Sigmoid colon (tissue), 7 donors: ENCODE data around the gene PES1. TPM values are rescaled to one million over a fixed set of nuclear protein-coding genes. Genes with fewer than 3 reads are reported as not detected.
"Not testable (repeated sequence)": the region's sequence is repeated elsewhere in the genome, so short reads cannot be mapped to it uniquely, and the experiment has no call there.

Experiments used
- DNase-seq: peaks from one replicate; pipeline ENCODE4 v3.0.0-alpha.2; 2019
- H3K27ac ChIP-seq, 4 donors: fragments of 200-600 bp; sonication (generic); one replicate each; pipeline ENCODE4 v1.5.1; 2016 to 2019; ENCODE audit warnings: mild to moderate bottlenecking in 1 of 4
- H3K27me3 ChIP-seq, 3 donors: fragments of 200-600 bp; sonication (generic); one replicate each; pipeline ENCODE4 v1.5.1; 2019; ENCODE audit warnings: mild to moderate bottlenecking in 1 of 3
- H3K36me3 ChIP-seq, 4 donors: fragments of 200-600 bp; sonication (generic); one replicate each; pipeline ENCODE4 v1.5.1; 2016 to 2019
- H3K4me1 ChIP-seq, 4 donors: fragments of 200-600 bp; sonication (generic); one replicate each; pipeline ENCODE4 v1.5.1; 2017 to 2019
- H3K4me3 ChIP-seq, 4 donors: fragments of 200-600 bp; sonication (generic); one replicate each; pipeline ENCODE4 v1.5.1; 2017 to 2019; ENCODE audit warnings: mild to moderate bottlenecking in 2 of 4, moderate library complexity in 1 of 4
- H3K9me3 ChIP-seq, 4 donors: fragments of 200-600 bp in 3 of 4; sonication (generic) in 3 of 4; one replicate each; pipeline versions ENCODE4 v1.5.1 to v1.6.1; 2013 to 2019
- CTCF ChIP-seq, 4 experiments: fragments of 450-650 bp in 3 of 4; fragments of 200-600 bp in 1 of 4; IDR thresholded peaks; one replicate each; pipeline ENCODE4 v1.5.1; 2016 to 2019; ENCODE audit warnings: antibody characterized with exemption in 4 of 4, mild to moderate bottlenecking in 3 of 4, moderate library complexity in 2 of 4
- EP300 ChIP-seq, 4 donors: sonication (generic); formaldehyde crosslinking; IDR thresholded peaks; one replicate each; pipeline ENCODE4 v1.6.1; 2017; ENCODE audit warnings: antibody characterized with exemption in 4 of 4
- POLR2A ChIP-seq, 2 donors: fragments of 450-650 bp; IDR thresholded peaks; one replicate each; pipeline ENCODE4 v1.6.1; 2016; ENCODE audit warnings: antibody characterized with exemption in 2 of 2, mild to moderate bottlenecking in 2 of 2, moderate library complexity in 2 of 2
- POLR2AphosphoS5 ChIP-seq, 4 donors: sonication (generic); formaldehyde crosslinking; IDR thresholded peaks; one replicate each; pipeline ENCODE4 v1.6.1; 2017; ENCODE audit warnings: antibody characterized with exemption in 4 of 4
- WGBS, 2 donors: extraction: QIAGEN DNeasy Blood & Tissue Kit; methylation state at CpG; one replicate each; pipeline ENCODE4 v1.1.7; 2013; 5-methylcytosine and 5-hydroxymethylcytosine counted together
- intact Hi-C: fragments of 100-400 bp; cut with DNase I; formaldehyde crosslinking; loops from one replicate; pipeline ENCODE4 v1.15.1; 2023
- polyA plus RNA-seq, 3 donors: library from polyadenylated mRNA; stranded (reverse); fragments of 200-250 nt; gene quantifications; one replicate each; pipeline ENCODE4 v1.2.3, GENCODE V29; 2013
- total RNA-seq, 4 donors: library from RNA; depleted of rRNA; stranded (reverse); fragments of >200 nt; gene quantifications; one replicate each; pipeline ENCODE4 v1.1.0, GENCODE V29; 2016
- donor health status: healthy with polysubstance abuse.
- donor health status: Bipolar disorder and iron deficiency.
- donor health status: healthy.

Gene PES1
- total and polyA plus RNA-seq, 7 donors: 25.0 to 64.8 (median 41.3) TPM

GRCh38 chr22:30627471-30627870 lies 35.8 kb upstream of the PES1 start:
- intact Hi-C loops: no loop called here
- Histone ChIP-seq H3K4me3 (no peak overlapping the region), H3K27ac (no peak overlapping the region), H3K9me3 (no peaks in the 10 kb centered on the region), H3K36me3 (peaks cover 0 to 9% (median under 1%) of the 10 kb centered on the region in 4 donors), H3K27me3 (no peaks in the 10 kb centered on the region), H3K4me1 (no peaks in the 10 kb centered on the region)
- WGBS, 2 donors: 87 to 97% methylated on average over 5 of the region's 5 CpGs
- no peak for DNase-seq
- TF ChIP-seq CTCF (IDR thresholded peaks at IDR 0.05) (no peak), POLR2A (IDR thresholded peaks at IDR 0.05) (no peak), POLR2AphosphoS5 (IDR thresholded peaks at IDR 0.05) (no peak), EP300 (IDR thresholded peaks at IDR 0.05) (no peak)

- 80 to 94% methylated on average over 5 of the region's 5 CpGs for WGBS, 2 donors
- DNase-seq: no peak
- no peak for TF ChIP-seq POLR2AphosphoS5 (IDR thresholded peaks at IDR 0.05)
- no peak for TF ChIP-seq EP300 (IDR thresholded peaks at IDR 0.05)
- TF ChIP-seq POLR2A (IDR thresholded peaks at IDR 0.05): no peak
- no peak for TF ChIP-seq CTCF (IDR thresholded peaks at IDR 0.05)
- Histone ChIP-seq H3K4me1 (no peaks in the 10 kb centered on the region), H3K27me3 (no peaks in the 10 kb centered on the region), H3K9me3 (no peaks in the 10 kb centered on the region), H3K4me3 (no peak overlapping the region), H3K27ac (no peak overlapping the region), H3K36me3 (peaks cover 0 to 15% (median 1%) of the 10 kb centered on the region in 4 donors)
- intact Hi-C loops: no loop called here
Observed at GRCh38 chr22:30626413-30626812, 34.7 kb upstream of the PES1 start.

- H3K9me3 ChIP-seq, H3K27me3 ChIP-seq, H3K4me3 ChIP-seq, intact Hi-C loops, H3K27ac ChIP-seq, DNase-seq, H3K4me1 ChIP-seq: not testable (repeated sequence)
- H3K36me3 ChIP-seq: peaks cover 5 to 69% (median 9%) of the 10 kb centered on the region in 4 donors
- WGBS, 2 donors: 89 to 95% methylated on average over 6 of the region's 6 CpGs
Observed at GRCh38 chr22:30619909-30620308, 28.2 kb upstream of the PES1 start.

GRCh38 chr22:30617819-30618218 lies 26.1 kb upstream of the PES1 start:
- TF ChIP-seq POLR2A (IDR thresholded peaks at IDR 0.05) (no peak), CTCF (IDR thresholded peaks at IDR 0.05) (no peak)
- no peak overlapping the region for H3K27ac ChIP-seq
- H3K27me3 ChIP-seq: no peaks in the 10 kb centered on the region
- intact Hi-C loops: no loop called here
- no peak overlapping the region for H3K4me3 ChIP-seq
- no peak for DNase-seq
- peaks cover 5 to 83% (median 14%) of the 10 kb centered on the region in 4 donors for H3K36me3 ChIP-seq
- WGBS, 2 donors: 87 to 92% methylated on average over 6 of the region's 6 CpGs
- H3K9me3 ChIP-seq: no peaks in the 10 kb centered on the region
- no peaks in the 10 kb centered on the region for H3K4me1 ChIP-seq

GRCh38 chr22:30615543-30615954 lies 23.8 kb upstream of the PES1 start:
- Histone ChIP-seq H3K9me3 (no peaks in the 10 kb centered on the region), H3K4me3 (no peak overlapping the region), H3K4me1 (no peaks in the 10 kb centered on the region), H3K27ac (no peak overlapping the region), H3K36me3 (peaks cover 3 to 84% (median 16%) of the 10 kb centered on the region in 4 donors), H3K27me3 (no peaks in the 10 kb centered on the region)
- no peak for DNase-seq
- no peak for TF ChIP-seq POLR2A (IDR thresholded peaks at IDR 0.05)
- TF ChIP-seq POLR2AphosphoS5 (IDR thresholded peaks at IDR 0.05): peak in 2 of 4 donors; percentile 10 to 15
- TF ChIP-seq CTCF (IDR thresholded peaks at IDR 0.05): no peak
- no peak for TF ChIP-seq EP300 (IDR thresholded peaks at IDR 0.05)
- WGBS, 2 donors: 85 to 89% methylated on average over 7 of the region's 7 CpGs
- intact Hi-C loops: no loop called here
